KMS-11 (cell line): ENCODE results near the gene MAP2K7.

ENCODE experiments used
- H2AFZ ChIP-seq: fragments of 200-600 bp; sonication (generic); 2 replicates; pipeline ENCODE4 v1.6.1; 2016; ENCODE audit warnings: antibody characterized with exemption, mixed run types, low read depth
- H3K27ac ChIP-seq: fragments of 200-600 bp; sonication (generic); 2 replicates; pipeline ENCODE4 v1.6.1; 2016; ENCODE audit warnings: mild to moderate bottlenecking, mixed run types
- H3K27me3 ChIP-seq: fragments of 200-600 bp; sonication (generic); 2 replicates; pipeline ENCODE4 v1.6.1; 2017; ENCODE audit warnings: mild to moderate bottlenecking, low read depth, mixed run types, moderate library complexity; ENCODE audit not compliant: insufficient read depth
- H3K36me3 ChIP-seq: fragments of 200-600 bp; sonication (generic); 2 replicates; pipeline ENCODE4 v1.6.1; 2017; ENCODE audit warnings: mild to moderate bottlenecking, mixed run types; ENCODE audit not compliant: insufficient read depth
- H3K4me1 ChIP-seq: fragments of 200-600 bp; sonication (generic); 2 replicates; pipeline ENCODE4 v1.6.1; 2016; ENCODE audit warnings: mild to moderate bottlenecking, low read depth, mixed run types; ENCODE audit not compliant: poor library complexity, severe bottlenecking
- H3K4me2 ChIP-seq: fragments of 200-600 bp; sonication (generic); 2 replicates; pipeline ENCODE4 v1.7.0; 2016; ENCODE audit warnings: mild to moderate bottlenecking, mixed run types
- H3K4me3 ChIP-seq: fragments of 200-600 bp; sonication (generic); IDR thresholded peaks from 2 replicates; pipeline ENCODE4 v1.6.1; 2017; ENCODE audit warnings: low read depth, low read length, mixed read lengths; ENCODE audit not compliant: insufficient read depth
- H3K79me2 ChIP-seq: fragments of 200-600 bp; sonication (generic); 2 replicates; pipeline ENCODE4 v1.6.1; 2016; ENCODE audit warnings: low read depth, mixed run types; ENCODE audit not compliant: insufficient read depth
- H3K9ac ChIP-seq: fragments of 200-600 bp; sonication (generic); 2 replicates; pipeline ENCODE4 v1.6.1; 2016; ENCODE audit warnings: mild to moderate bottlenecking, mixed run types
- H4K20me1 ChIP-seq: fragments of 200-600 bp; sonication (generic); 2 replicates; pipeline ENCODE4 v1.6.1; 2016; ENCODE audit warnings: mild to moderate bottlenecking, mixed run types; ENCODE audit not compliant: insufficient read depth
- TF ChIP-seq, protein P1 (sequence below): fragments of 200-600 bp; sonication (generic); conservative IDR thresholded peaks from 2 replicates; pipeline ENCODE4 v1.6.1; 2017; ENCODE audit warnings: low read depth, mild to moderate bottlenecking, antibody characterized with exemption, low read length, moderate library complexity, mixed read lengths

The MAP2K7 gene

DNA sequence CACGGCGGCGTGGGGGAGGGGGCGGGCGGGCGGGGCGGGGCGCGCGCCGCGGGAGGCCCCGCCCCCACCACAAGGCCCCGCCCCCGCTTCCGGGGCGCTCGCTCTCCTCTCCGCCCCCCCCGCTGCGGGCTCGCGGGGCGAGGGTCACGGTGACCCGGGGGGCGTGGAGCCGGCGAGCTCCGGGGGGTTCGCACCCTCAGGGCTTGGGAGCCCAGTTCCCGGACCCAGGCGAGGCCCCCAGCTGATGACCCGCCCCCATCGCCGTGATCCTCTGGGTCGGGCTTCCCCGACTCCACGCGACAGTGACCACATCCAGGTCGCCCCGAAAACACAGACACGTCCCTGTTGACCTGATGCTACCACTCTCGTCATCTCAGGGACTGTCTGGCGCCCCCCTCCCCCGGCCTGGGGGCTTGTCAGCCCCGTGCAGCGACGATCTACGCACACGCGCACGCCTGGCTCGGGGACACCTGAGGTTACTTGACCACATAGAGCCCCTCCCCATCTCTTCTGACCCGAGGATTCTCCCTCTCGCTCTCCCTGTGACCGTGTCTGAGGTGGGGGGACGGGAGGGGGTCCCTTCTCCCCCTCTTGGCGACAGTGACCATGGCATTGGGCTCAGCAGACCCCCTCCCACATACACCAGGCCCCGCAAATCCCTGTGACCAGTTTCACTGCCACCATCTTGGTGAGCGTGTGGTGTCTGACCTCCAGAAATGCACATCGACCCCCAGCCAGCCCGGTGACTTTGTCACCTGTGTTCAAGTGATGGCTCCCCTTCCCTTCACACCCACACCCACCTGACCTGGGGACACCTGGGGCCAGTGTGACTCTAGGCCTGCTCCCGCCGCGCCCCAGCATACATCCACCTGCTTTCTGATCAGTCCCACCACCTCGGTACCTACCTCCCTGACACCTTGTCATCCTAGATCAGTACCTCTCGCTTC lies 670 bp downstream of the MAP2K7 start:
- Histone ChIP-seq H3K27me3 (no peaks in the 10 kb centered on the region), H2AFZ (peak overlapping the region; percentile 30; the same call in 1 of the 2 replicates), H3K79me2 (peaks cover 31% of the 10 kb centered on the region), H4K20me1 (no peaks in the 10 kb centered on the region), H3K27ac (peak overlapping the region; percentile 38), H3K4me1 (peaks cover 5% of the 10 kb centered on the region), H3K36me3 (no peaks in the 10 kb centered on the region), H3K4me3 (no peak overlapping the region), H3K4me2 (peak overlapping the region; percentile 74), H3K9ac (peak overlapping the region; percentile 73)
- TF ChIP-seq, protein P1, sequence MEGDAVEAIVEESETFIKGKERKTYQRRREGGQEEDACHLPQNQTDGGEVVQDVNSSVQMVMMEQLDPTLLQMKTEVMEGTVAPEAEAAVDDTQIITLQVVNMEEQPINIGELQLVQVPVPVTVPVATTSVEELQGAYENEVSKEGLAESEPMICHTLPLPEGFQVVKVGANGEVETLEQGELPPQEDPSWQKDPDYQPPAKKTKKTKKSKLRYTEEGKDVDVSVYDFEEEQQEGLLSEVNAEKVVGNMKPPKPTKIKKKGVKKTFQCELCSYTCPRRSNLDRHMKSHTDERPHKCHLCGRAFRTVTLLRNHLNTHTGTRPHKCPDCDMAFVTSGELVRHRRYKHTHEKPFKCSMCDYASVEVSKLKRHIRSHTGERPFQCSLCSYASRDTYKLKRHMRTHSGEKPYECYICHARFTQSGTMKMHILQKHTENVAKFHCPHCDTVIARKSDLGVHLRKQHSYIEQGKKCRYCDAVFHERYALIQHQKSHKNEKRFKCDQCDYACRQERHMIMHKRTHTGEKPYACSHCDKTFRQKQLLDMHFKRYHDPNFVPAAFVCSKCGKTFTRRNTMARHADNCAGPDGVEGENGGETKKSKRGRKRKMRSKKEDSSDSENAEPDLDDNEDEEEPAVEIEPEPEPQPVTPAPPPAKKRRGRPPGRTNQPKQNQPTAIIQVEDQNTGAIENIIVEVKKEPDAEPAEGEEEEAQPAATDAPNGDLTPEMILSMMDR: no peak

DNA sequence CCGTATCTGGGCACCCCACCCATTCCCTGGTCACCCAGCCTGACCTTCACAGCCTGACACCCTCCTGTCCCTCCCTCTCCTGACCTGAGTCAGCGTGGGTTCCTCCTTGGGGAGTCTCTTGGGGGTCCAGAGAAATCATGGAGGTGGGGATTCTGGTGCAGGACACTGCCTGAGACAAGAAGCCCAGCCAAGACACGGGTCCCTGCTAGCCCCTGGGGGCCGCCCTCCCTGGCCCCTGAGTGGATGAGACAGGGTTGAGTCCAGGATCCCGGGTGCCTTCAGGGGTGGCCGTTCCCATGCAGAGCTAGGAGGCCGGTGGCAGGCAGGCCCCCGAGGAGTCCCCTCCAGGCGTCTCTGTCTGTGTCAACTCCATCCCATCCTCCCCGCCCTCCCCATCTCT lies 1.6 kb downstream of the MAP2K7 start:
- Histone ChIP-seq H4K20me1 (no peaks in the 10 kb centered on the region), H3K9ac (peak overlapping the region; percentile 71; the same call in 1 of the 2 replicates), H2AFZ (no peak overlapping the region), H3K27ac (no peak overlapping the region), H3K27me3 (no peaks in the 10 kb centered on the region), H3K79me2 (peaks cover 31% of the 10 kb centered on the region), H3K4me2 (peak overlapping the region; percentile 74), H3K4me3 (no peak overlapping the region), H3K4me1 (peaks cover 5% of the 10 kb centered on the region), H3K36me3 (no peaks in the 10 kb centered on the region)
- TF ChIP-seq, protein P1: no peak

DNA sequence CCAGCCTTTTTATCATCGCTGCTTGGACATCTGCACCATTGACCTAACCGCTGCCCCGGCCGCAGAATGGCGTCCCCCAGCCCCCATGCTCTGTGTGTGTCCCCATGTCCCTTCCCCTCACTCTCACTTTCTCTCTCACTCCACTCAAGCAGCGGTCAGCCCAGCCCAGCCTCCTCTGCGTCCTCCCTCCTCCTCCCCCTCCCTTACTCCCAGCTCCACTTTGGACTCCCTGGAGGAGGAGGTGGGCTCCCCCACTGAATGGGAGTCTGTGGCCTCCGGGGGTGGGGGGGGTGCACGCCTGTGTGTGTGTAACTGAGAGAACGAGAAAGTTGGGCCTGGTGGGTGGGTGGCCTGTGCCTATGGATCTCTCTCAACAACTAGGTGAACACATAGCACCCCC lies 2.2 kb downstream of the MAP2K7 start:
- H3K27me3 ChIP-seq: no peaks in the 10 kb centered on the region
- no peaks in the 10 kb centered on the region for H3K36me3 ChIP-seq
- H3K4me2 ChIP-seq: no peak overlapping the region
- peaks cover 5% of the 10 kb centered on the region for H3K4me1 ChIP-seq
- no peak overlapping the region for H2AFZ ChIP-seq
- H3K4me3 ChIP-seq: no peak overlapping the region
- H3K27ac ChIP-seq: no peak overlapping the region
- peaks cover 31% of the 10 kb centered on the region for H3K79me2 ChIP-seq
- no peak overlapping the region for H3K9ac ChIP-seq
- no peaks in the 10 kb centered on the region for H4K20me1 ChIP-seq
- TF ChIP-seq, protein P1: no peak

DNA sequence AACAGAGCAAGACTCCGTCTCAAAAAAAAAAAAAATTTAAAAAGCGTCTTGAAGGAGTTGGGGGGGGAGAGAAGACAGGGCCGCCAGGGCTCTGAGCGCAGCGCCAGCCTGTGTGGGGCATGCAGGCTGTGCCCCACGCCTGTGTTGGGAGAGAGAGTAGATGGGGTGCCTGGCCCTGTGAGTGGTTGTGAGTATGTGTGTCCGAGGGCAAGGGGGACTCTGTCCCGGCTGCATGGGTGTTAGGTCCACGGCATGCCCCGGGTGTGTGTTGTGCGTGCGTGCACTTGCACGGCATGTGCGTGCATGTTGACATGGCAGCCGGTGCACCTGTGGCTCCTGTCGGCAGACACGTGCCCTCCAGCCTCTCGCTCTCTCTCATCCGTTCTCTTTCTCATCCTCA lies 3.4 kb downstream of the MAP2K7 start:
- TF ChIP-seq, protein P1: no peak
- Histone ChIP-seq H3K27ac (no peak overlapping the region), H3K4me2 (no peak overlapping the region), H4K20me1 (no peaks in the 10 kb centered on the region), H3K4me3 (no peak overlapping the region), H2AFZ (no peak overlapping the region), H3K9ac (no peak overlapping the region), H3K36me3 (no peaks in the 10 kb centered on the region), H3K79me2 (peaks cover 31% of the 10 kb centered on the region), H3K4me1 (peaks cover 5% of the 10 kb centered on the region), H3K27me3 (no peaks in the 10 kb centered on the region)
